Measurements from ENCODE around the gene NBEA.

Gene NBEA

GRCh38 chr13:35518337-35518946 lies 576.4 kb downstream of the NBEA start:
- DNase-seq = no peak

GRCh38 chr13:35524171-35524570 lies 582.1 kb downstream of the NBEA start:
- no peak for DNase-seq

GRCh38 chr13:35526577-35526976 lies 584.5 kb downstream of the NBEA start:
- no peak for DNase-seq

GRCh38 chr13:35527451-35527850 lies 585.4 kb downstream of the NBEA start:
- no peak for DNase-seq

- DNase-seq = no peak
These were observed 588.1 kb downstream of the NBEA start for GRCh38 chr13:35530147-35530546.

- DNase-seq = no peak
These were observed 588.5 kb downstream of the NBEA start for GRCh38 chr13:35530581-35530980.

GRCh38 chr13:35531526-35531925 lies 589.5 kb downstream of the NBEA start:
- DNase-seq = no peak

GRCh38 chr13:35534343-35534742 lies 592.3 kb downstream of the NBEA start:
- no peak for DNase-seq

GRCh38 chr13:35548790-35549189 lies 606.7 kb downstream of the NBEA start:
- DNase-seq = no peak

GRCh38 chr13:35549481-35549880 lies 607.4 kb downstream of the NBEA start:
- no peak for DNase-seq

GRCh38 chr13:35552172-35552844 lies 610.2 kb downstream of the NBEA start:
- DNase-seq = no peak

- DNase-seq = no peak
These were observed 613.0 kb downstream of the NBEA start for GRCh38 chr13:35554972-35555623.

- DNase-seq = no peak
These were observed 615.4 kb downstream of the NBEA start for GRCh38 chr13:35557475-35557874.

- no peak for DNase-seq
These were observed 619.5 kb downstream of the NBEA start for GRCh38 chr13:35561540-35561939.

- no peak for DNase-seq
These were observed 623.2 kb downstream of the NBEA start for GRCh38 chr13:35565273-35565672.

- no peak for DNase-seq
These were observed 624.3 kb downstream of the NBEA start for GRCh38 chr13:35566340-35566739.

GRCh38 chr13:35567406-35567980 lies 625.4 kb downstream of the NBEA start:
- DNase-seq = no peak

- DNase-seq = no peak
These were observed 631.6 kb downstream of the NBEA start for GRCh38 chr13:35573639-35574038.

- DNase-seq = no peak
These were observed 650.4 kb downstream of the NBEA start for GRCh38 chr13:35592457-35592856.

GRCh38 chr13:35593651-35594050 lies 651.6 kb downstream of the NBEA start:
- no peak for DNase-seq

- no peak for DNase-seq
These were observed 652.0 kb downstream of the NBEA start for GRCh38 chr13:35594096-35594495.

GRCh38 chr13:35595181-35595580 lies 653.1 kb downstream of the NBEA start:
- DNase-seq = no peak

- DNase-seq = no peak
These were observed 654.4 kb downstream of the NBEA start for GRCh38 chr13:35596321-35597030.

Measured in hematopoietic multipotent progenitor cell treated with erythropoietin and hydrocortisone succinate and interleukin-3 and kit ligand, for 8 days (in vitro differentiated cells).